Mesodermal cell (in vitro differentiated cells): ENCODE measurements around the gene TWIST1.

Experiments
- H3K27ac ChIP-seq: 2 replicates; pipeline ENCODE4 v1.7.0; 2013; ENCODE audit warnings: mild to moderate bottlenecking, low read depth, low read length, moderate library complexity; ENCODE audit not compliant: severe bottlenecking
- H3K36me3 ChIP-seq: 2 replicates; pipeline ENCODE4 v1.7.1; 2013; ENCODE audit warnings: mild to moderate bottlenecking, low read length, moderate library complexity; ENCODE audit not compliant: control insufficient read depth, insufficient read depth
- H3K4me1 ChIP-seq: one replicate; pipeline ENCODE4 v1.7.1; 2013; ENCODE audit warnings: mild to moderate bottlenecking, low read length; ENCODE audit not compliant: insufficient read depth, control insufficient read depth, poor library complexity, severe bottlenecking
- H3K4me3 ChIP-seq: 2 replicates; pipeline ENCODE4 v1.7.0; 2013; ENCODE audit warnings: low read length, control low read depth, mild to moderate bottlenecking; ENCODE audit not compliant: insufficient read depth, poor library complexity, severe bottlenecking; ENCODE audit errors: extremely low read depth
- H3K9me3 ChIP-seq: 2 replicates; pipeline ENCODE4 v1.7.1; 2013; ENCODE audit warnings: mild to moderate bottlenecking, low read length, moderate library complexity; ENCODE audit not compliant: control insufficient read depth
- WGBS, 2 experiments: methylation state at CpG; one replicate each; pipeline ENCODE4 v1.1.5; 2013; ENCODE audit warnings: missing lambda C conversion rate in 2 of 2; ENCODE audit not compliant: insufficient coverage in 2 of 2; 5-methylcytosine and 5-hydroxymethylcytosine counted together

The TWIST1 gene

DNA sequence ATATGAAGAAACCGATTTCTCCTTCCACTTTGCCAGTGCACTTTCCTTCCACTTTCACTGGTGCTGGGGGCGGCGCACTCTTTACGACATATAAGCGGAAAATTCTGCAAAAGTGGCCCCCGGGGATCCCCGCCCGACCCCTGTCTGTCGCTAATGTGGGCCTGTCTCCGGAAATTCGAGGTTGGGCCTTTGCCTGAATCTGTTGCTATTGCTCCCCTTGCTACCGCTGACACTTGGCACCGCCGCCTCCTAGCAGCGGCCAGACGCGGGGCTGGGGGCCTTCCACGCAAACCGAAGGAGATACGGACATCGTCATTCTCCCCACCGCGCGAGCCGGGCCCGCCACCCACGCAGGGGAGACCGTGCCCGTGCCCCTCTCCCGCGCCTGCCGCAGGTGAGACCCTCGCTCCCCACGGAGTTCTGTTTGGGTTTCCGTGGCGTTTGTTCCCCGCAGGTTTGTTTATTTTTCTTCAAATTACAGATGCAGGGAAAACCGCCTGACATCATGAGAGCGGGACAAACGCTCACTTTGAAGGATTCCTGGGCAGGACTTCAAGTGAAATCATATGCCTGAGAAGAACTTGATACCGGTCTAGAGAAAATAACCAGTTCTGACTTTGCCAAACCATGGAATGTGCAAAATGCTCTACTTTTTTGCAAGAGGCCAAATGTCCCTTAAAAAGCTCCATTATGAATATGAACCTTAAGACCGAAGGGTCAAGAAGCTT lies 5.0 kb downstream of the TWIST1 start:
- H3K27ac ChIP-seq = no peak overlapping the region
- WGBS, 2 experiments = 2 to 3% methylated on average over 27 to 38 of the region's 42 CpGs
- H3K9me3 ChIP-seq = no peaks in the 10 kb centered on the region
- H3K4me3 ChIP-seq = peak overlapping the region; percentile 3
- no peaks in the 10 kb centered on the region for H3K36me3 ChIP-seq
- H3K4me1 ChIP-seq = peaks cover 16% of the 10 kb centered on the region

DNA sequence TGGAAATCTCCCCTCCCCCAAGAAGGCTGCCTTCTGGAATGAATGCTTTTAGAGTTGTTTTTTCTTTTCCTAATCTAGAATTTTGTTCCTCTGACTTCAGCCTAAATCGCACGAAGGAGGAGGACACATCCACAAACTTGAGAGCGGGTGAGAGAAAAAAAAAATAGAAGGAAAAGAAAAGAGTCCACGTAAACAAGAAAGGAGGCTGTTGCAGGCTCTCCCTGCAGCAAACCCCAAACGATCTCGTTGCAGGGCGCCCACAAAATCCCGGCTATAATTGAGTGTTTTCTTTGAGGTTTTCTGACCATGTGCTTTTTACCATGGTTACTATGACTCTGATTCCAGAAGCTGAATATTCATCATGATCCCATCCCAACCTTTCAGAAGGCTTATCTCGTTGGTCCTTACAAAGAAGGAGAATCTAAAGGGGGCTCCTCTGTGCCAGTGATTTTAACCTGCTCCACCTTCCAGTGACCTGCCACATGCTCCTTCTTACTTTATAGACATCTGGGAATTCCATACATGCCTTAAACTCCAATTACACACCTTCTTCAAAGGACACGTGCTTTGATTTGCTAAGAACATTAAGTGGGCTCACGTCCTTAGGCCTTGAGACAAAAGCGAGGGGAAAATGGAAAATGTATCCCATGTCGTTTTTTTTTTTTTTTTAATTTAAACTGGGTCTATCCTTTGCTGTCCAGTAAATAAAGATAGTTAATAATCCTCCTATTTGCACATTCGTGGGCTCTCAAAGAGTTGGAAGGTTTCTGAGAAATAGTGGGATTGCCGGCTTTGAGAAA lies 5.8 kb downstream of the TWIST1 start:
- Histone ChIP-seq H3K36me3 (no peaks in the 10 kb centered on the region), H3K4me3 (peak overlapping the region; percentile 3), H3K9me3 (no peaks in the 10 kb centered on the region), H3K27ac (peak overlapping the region; percentile 0), H3K4me1 (peaks cover 16% of the 10 kb centered on the region)
- WGBS, 2 experiments = 0 to 15% methylated on average over 1 to 6 of the region's 15 CpGs

DNA sequence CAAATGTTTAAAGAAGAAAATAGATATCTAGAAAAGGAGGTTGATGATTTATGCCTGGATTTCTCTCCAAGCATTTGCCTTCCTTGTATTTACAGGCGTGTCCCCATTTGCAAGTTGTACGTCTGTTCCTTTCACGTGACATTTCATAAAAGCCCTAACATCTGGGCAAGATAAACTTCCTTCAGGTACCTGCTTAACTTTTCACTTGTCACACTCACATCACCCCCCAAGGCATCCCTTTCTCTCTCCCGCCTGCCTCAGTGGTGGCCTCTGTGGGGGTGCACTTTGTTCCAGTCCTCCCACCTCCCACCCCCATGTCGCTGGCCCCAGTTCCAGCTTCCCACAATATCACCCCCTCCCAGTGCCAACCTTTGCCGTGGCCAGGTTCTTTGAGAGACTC lies 6.7 kb downstream of the TWIST1 start:
- no peak overlapping the region for H3K4me3 ChIP-seq
- H3K36me3 ChIP-seq = no peaks in the 10 kb centered on the region
- peaks cover 20% of the 10 kb centered on the region for H3K4me1 ChIP-seq
- H3K9me3 ChIP-seq = no peaks in the 10 kb centered on the region
- H3K27ac ChIP-seq = no peak overlapping the region
- WGBS, 2 experiments = 15 to 30% methylated on average over 1 to 4 of the region's 6 CpGs

DNA sequence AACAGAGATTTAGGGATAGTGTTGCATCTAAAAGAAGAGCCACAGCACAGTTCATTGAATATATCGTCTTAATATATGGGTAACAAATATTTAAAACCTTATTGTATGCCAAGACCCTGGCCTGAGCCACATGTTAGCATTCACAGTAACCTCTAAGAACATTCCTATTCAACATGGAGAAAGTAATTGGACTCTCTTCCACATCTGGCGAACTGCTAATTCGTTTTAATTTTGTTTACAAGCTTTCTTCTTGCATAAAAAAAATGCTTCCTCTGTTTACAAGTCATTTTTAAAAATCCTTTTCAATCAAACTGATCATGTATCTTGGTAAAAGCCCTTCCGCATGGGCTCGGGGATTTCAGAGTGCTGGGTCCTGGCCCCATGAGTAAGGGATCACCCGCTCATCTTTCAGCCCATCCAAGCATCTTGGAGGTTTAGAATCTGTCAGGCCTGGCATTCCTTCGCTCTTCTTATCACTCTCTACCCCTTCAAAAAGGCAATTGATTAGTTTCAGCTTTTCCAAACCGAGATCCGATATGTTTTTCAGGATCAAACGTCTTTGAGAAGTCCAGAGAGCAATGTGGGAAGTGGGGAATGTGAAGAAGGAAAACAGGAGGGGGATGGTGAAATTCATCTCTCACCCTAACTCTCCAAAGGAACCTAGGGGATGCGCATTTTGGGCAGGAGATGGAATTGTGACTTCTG lies 7.3 kb downstream of the TWIST1 start:
- Histone ChIP-seq H3K36me3 (no peaks in the 10 kb centered on the region), H3K4me3 (no peak overlapping the region), H3K4me1 (peaks cover 20% of the 10 kb centered on the region), H3K27ac (peak overlapping the region; percentile 1), H3K9me3 (no peaks in the 10 kb centered on the region)
- WGBS, 2 experiments = 21 to 24% methylated on average over 5 to 7 of the region's 11 CpGs

DNA sequence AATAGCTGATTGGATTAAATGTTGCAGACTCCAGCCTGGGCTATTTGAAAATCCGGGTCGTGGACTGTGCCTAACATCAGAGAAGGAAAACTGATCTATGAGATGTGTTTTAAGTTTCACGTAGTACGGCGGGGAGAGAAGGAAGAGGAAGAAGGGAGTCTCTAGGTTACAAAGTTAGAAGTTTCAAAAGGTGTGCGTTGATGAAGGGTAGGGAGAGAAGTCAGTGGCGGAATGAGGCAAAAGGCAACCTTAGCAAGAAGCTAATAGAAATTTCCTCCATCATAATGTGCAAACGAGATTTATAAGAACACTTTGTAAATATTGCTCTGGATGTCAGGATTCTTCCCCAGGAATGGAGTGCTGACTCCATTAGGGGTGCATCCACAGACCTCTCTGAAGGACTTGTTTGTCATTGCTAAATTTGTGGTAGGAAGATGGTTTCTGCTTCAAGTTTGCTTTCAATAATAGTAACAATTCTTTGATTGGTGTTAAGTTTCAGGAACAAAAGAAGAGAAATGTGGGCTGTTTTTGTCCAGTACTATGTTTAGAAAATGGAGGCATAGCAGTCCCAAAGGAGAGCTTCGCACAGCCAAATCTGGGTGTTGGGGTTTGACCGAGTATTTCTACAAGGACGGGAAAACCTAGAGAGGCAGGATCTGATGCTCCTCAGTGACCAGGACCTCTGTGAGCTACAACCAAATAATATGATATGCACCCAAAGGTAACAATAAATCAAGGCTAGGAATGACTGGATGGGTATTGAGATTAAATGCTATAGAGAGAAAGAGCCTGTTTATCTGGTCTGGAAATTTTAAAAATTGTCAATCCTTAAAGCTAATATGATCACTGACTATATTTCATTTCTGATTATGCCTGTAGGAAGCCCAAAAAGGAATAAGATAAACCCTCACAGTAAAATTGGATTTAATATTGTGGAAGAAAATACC lies 8.2 kb downstream of the TWIST1 start:
- Histone ChIP-seq H3K4me3 (no peak overlapping the region), H3K27ac (no peak overlapping the region), H3K4me1 (peaks cover 17% of the 10 kb centered on the region), H3K36me3 (no peaks in the 10 kb centered on the region), H3K9me3 (no peaks in the 10 kb centered on the region)
- 14 to 22% methylated on average over 6 to 7 of the region's 11 CpGs for WGBS, 2 experiments

DNA sequence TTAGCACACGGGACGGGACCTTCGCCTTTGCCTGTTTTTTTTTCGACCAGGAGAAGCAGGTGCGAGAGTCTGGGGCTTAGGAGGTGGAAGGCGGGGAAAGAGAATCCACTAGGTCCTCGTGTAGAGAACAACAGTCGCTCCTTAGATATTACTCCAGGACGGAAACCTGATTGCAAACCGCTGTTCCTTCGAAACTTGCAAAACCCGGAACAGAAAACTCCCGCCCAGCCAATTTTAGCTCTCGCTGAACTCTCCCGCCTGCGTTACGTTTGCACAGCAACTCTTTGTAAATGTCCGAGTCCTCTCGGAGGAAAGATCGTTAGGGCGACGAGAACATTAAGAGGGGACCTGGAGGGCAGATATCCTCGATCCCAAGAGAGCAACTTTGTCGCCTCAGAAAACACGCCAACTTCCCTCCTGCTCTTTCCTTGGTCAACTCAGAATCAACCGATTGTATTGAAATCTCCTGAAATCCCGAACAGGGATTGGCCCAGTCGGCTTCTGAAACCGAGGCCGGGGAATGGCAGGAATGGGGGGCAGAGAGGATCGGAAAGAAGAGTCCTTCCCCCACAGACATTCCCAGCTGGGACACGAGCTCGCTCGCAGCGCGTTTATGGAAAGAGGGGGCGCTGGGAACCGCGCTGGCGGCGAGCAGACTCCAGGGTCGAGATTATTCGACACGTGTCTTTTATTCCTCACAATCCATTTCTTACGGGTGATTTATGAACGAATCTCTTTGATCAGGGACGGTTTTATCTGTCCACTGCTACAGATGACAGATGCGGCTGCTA lies 9.9 kb downstream of the TWIST1 start:
- peak overlapping the region; percentile 58 for H3K27ac ChIP-seq
- 0% methylated on average over 33 to 34 of the region's 48 CpGs for WGBS, 2 experiments
- H3K4me1 ChIP-seq = peaks cover 17% of the 10 kb centered on the region
- H3K36me3 ChIP-seq = no peaks in the 10 kb centered on the region
- peak overlapping the region; percentile 35 for H3K4me3 ChIP-seq
- H3K9me3 ChIP-seq = no peaks in the 10 kb centered on the region

DNA sequence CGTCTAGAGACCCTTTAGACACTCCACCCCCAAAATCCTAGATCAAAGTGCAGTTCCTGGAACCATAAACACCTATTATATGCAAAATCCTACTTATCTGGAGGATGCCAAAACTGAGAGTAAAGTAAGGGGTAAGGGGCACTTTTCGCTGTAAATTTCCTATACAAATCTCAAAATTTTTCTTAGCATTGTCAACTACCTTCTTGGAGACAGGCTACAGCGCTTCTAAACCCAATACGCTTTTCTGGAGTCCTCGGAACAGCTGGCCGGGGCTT lies 10.4 kb downstream of the TWIST1 start:
- Histone ChIP-seq H3K4me3 (peak overlapping the region; percentile 35), H3K9me3 (no peaks in the 10 kb centered on the region), H3K36me3 (no peaks in the 10 kb centered on the region), H3K4me1 (peaks cover 17% of the 10 kb centered on the region), H3K27ac (no peak overlapping the region)
- WGBS, 2 experiments = 0 to 3% methylated on average over 4 to 5 of the region's 6 CpGs

DNA sequence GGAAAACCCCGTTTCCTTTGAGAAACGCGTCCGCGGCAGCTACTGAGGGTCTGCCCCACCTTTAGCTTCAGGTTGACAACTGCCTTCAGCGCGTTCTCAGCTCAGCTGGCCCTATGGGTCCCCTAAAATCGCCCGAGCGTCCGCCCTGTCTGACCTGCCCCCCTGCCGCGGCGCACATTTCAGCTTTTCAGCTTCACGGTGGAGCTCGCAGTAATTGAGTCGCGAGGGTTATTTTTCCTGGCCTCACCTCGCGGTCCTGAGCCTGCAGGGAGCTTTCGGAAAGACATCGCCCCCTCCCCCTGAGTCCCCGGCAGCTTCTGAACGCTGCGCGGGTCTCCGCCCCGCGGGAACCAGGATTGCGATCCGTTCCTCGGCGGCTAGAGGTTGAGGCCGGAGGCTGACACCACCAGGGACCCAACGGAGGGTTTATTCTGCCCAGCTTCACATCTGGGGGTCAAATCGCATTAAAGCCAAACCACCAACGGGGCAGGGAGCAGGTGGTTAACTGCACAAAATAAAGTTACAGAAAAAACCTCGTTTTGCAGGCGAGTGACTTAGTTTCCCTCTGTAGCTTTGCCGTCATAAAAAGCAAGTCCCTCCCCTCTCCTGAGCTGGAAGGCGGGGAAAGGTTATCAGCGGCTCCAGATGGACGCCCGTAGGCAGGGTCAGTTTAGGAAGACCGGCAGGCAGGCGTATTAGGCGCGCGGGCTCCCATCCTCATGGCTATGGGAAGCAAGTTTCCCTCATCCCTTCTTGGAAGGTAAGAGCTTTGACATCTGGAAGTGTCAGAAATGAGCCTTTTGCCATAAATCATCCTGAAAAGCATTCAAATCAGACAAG lies 11.0 kb downstream of the TWIST1 start:
- Histone ChIP-seq H3K4me3 (peak overlapping the region; percentile 35), H3K9me3 (no peaks in the 10 kb centered on the region), H3K36me3 (no peaks in the 10 kb centered on the region), H3K4me1 (peaks cover 17% of the 10 kb centered on the region), H3K27ac (no peak overlapping the region)
- 1% methylated on average over 34 to 38 of the region's 49 CpGs for WGBS, 2 experiments

DNA sequence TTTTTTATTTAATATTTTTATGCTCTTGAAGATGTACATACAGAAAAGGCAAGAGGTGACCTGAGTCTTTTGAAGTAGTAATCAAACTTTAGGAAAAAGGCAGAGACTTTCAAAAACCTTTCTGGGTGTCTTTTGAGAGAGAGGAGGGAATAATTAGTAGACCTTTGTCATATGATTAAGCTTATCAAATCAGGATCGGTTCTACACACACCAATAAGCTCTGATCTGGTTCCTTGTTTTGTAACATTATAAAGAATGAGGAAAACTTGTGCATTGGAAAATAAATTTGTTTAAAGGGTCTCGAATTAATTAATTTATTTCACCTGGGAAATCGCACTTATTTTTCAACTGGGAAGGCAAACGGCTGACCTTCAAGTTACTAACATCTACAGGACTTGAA lies 11.9 kb downstream of the TWIST1 start:
- H3K4me3 ChIP-seq = no peak overlapping the region
- H3K4me1 ChIP-seq = peaks cover 14% of the 10 kb centered on the region
- WGBS, 2 experiments = 18% methylated on average over 2 of the region's 4 CpGs; no CpG with 5 or more reads in 1 of the 2 experiments
- H3K9me3 ChIP-seq = no peaks in the 10 kb centered on the region
- H3K27ac ChIP-seq = no peak overlapping the region
- no peaks in the 10 kb centered on the region for H3K36me3 ChIP-seq
